Stimulated activated naive CD4-positive, alpha-beta T cell (primary cell): ENCODE data around the gene PSMD13.
"Not testable (repeated sequence)": the region's sequence is repeated elsewhere in the genome, so short reads cannot be mapped to it uniquely, and the experiment has no call there.

Source experiments
- DNase-seq, 6 experiments: peaks; one replicate each; lab custom pipeline; 2025; lab: John Stamatoyannopoulos, UW

The PSMD13 gene

DNA sequence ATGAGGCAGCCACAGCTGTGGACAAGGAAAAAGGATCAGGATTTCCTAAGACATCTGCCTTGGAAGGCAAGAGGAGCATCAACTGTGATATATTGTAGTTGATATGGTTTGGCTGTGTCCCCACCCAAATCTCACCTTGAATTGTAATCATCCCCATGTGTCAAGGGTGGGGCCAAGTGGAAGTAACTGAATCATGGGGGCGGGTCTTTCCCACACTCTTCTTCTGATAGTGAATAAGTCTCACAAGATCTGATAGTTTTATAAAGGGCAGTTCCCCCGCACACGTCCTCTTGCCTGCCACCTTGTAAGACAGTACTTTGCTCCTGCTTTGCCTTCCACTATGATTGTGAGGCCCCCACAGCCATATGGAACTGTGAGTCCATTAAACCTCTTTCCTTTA is 19.1 kb upstream of the PSMD13 start:
- no peak for DNase-seq

DNA sequence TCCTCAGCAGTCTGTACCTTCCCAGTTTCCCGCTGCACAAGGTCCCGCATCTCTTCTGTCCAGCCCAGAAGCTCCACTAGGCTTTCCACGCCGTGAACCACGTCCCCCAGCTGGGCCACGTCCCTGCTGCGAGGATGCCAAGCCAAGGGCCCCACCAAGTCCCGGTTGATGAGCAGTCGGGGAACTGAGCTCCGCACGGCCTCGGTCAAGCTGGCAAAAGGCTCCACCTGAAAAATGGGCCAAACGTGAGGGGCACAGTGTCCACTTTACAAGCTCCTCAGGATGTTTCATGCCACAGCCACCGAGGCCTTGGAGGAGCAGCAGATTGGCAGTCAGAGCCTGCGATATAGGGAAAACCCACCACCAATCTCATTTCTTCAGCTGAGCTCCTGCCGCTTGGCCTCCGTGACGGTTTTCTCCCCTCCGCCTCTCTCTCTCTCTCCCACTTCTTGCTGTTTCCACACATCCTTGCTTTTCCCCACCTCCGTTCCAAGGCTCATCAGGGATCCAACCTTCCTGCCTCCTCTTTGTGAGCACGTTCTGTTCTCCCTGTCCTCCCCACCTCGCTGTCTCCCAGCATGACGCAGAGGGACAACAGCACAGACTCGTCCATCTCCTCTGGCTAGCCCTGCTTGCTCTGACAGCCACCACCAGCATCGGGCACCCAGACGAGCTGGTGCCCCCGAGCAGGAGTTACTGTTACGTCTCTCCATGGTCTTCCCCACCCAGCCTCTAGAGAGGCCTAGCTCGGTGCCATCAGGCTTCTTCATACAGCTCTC is 17.8 kb upstream of the PSMD13 start:
- no peak for DNase-seq

DNA sequence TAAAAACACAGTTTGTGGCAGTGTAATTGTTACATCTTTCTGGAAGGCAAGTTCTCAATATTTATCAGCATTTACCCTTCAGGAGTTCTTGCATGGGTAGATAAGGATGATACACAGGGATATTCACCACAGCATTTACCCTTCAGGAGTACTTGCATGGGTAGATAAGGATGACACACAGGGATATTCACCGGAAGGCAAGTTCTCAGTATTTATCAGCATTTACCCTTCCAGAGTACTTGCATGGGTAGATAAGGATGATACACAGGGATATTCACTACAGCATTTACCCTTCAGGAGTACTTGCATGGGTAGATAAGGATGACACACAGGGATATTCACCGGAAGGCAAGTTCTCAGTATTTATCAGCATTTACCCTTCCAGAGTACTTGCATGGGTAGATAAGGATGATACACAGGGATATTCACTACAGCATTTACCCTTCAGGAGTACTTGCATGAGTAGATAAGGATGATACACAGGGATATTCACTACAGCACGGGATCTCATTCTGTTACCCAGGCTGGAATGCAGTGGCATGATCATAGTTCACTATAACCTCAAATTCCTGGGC is 16.0 kb upstream of the PSMD13 start:
- DNase-seq, result not testable (repeated sequence)

DNA sequence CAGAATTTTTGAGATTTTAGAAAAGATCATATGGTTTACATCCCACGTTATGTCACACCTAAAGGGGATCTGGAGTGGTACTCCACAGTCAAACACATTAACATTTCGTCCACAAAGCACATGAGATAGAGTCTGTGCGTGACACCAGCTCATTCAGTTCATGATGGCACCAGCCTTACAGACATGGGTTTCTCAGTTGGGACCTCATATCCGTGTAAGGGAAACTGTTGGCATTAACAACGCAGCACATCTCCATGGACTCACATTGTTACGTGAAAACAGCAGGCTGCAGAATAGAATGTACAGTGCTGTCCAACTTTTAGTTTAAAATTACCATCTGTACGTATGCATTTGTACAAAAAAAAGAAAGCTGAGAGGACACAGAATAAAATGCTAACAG is 15.2 kb upstream of the PSMD13 start:
- no peak for DNase-seq

DNA sequence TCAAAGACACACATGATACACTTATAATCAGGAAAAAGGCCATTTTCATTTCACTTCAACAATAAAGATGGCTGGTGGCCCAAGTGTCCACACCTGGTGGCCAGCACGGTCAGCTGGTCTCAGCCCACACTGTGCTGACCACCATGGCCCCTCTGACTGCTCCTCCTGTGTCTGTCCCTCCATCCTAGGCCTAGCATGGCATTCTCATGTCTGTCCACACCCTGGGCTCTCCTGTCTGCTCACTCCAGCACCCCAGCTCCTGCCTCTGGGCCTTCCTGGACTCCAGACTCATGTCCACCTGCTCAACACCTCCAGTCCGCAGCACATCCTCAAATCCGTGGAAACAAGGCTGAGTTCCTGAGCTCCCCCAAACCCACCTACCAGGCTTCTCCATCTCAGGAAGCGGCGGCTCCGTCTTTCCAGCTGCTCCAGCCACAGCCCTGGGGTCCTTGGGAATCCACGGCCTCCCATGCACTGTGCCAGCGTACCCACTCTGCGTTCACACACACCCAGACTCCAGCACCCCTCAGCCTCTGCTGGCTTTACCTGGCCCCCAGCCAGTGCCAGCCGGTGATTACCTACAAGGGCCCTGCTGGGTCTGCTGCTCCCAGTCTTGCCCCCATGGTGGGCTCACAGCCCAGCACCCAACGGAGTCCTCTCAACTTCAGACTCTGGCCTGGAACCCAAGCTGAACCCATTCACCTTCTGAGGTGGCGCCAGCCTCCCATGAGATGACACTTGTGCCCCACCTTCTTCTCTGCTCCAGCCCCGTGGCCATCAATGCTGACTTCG is 14.6 kb upstream of the PSMD13 start:
- no peak for DNase-seq

DNA sequence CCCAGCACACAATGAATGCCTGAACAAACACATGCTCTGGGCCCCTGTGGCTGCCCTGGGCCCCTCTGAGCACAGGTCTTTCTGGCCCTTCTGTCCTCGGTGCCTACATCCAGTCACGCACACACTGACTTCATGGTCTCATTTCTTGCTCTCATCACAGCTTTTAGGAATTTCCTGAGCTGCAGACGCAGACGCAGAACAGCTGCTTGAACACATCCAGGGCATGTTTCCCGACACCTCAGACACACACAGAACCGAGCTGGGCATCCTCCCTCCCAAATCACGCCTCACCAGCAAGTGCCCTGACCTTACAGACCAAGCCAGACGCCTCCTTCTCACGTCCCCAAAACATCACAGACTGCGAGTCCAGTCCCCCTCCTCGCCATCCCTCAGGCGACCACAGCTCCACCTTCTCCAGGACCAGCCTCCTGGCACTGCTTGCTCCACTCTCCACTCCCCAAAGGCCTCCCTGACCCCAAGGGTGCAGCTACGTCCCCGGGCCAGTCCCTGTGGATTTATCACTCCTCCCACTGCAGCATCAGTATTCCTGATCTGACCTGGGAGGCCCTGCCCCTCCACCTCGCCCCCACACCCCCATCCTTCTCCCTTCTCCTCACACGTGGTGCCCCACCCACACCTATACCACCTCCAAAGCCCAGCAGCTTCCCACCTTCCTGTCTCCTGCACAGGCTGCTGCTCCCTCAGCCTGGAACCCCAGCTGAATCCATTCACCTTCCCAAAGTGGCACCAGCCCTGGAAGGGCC is 13.6 kb upstream of the PSMD13 start:
- DNase-seq, result no peak

DNA sequence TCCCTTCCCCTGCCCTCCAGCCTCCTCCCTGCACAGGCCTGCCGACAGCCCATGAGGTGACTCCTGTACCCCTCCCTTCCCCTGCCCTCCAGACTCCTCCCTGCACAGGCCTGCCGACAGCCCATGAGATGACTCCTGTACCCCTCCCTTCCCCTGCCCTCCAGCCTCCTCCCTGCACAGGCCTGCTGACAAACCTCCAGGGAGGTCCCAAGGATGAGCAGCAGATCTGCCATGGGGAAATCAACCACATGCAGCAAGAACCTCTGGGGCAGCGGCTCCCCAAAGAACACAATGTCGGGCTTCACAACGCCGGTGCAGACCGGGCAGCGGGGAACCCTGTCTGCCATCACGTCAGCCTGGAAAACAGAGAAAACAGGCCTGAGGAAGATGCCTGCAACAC is 12.9 kb upstream of the PSMD13 start:
- no peak for DNase-seq

DNA sequence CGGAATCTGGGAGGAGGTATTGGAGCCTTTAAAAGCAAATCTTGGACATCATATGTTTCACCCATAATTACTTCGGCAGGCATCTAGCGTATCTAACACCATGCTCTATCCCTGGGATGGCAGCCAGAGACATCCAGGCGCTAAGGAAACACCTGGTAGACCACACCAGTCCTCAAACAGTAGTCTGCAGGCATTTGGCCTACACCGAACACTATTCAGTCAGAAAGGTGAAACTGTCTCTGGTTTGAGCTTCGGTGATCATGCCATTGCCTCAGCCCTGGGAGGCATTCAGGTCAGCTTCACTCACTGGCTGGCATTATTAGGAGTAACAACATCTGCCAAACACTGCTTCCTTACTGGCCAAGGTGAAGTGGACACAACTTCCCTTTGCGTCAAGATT is 12.4 kb upstream of the PSMD13 start:
- DNase-seq, result no peak

DNA sequence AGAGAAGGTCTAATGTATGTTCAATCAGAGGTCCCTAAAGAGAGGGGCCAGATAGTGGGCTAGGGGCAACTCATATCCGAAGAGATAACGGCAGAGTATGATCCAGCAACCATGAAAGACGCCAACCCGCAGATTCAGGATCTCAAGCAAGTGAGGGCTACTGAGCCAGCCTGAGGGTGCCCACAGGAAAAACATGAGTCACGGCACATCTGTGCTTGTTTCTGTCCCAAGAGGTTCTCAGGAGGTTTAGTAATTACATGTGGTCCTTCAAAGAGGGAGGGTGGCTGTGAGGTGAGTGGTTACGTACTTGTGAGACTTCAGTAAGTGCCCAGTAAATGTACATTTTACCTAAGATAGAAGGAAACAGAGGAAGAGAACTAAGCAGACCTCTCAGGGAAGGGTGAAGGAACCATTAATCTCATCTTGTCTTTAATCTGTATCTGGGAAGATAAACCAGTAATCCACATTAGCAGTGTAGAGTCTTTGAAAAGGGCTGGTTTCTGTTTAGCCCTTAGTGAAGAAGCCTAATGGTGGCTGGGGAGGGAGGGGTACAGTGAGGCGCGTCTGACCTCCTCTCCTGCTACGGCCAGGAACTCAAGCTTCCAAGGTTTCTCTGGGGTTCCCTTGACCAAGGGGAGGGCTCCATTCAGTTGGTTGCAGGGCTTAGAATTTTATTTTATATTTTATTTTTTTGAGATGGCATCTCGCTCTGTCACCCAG is 10.9 kb upstream of the PSMD13 start:
- DNase-seq, result no peak

DNA sequence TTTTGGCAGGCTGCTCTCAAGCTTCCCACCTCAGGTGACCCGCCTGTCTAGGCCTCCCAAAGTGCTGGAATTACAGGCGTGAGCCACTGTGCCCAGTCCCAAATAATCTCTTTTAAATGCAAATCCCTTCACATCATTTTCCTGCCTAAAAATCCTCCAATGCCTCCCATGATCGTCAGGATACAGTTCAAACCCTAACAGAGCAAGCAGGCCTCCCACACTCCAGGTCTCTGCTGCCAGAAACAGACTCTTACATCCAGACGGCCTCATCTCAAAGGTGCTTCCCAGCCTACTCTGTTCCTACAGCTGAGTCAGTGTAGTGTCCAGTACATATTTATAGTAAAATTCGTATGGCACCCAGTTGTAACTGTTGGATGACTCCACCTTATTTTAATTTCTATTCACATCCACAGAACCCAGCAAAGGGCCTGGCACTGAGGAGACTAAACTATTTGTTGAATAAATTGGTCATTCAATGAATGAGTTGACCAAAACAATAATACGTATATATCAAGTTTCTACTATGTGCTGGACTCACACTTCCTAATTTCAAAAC is 8.9 kb upstream of the PSMD13 start:
- no peak for DNase-seq

DNA sequence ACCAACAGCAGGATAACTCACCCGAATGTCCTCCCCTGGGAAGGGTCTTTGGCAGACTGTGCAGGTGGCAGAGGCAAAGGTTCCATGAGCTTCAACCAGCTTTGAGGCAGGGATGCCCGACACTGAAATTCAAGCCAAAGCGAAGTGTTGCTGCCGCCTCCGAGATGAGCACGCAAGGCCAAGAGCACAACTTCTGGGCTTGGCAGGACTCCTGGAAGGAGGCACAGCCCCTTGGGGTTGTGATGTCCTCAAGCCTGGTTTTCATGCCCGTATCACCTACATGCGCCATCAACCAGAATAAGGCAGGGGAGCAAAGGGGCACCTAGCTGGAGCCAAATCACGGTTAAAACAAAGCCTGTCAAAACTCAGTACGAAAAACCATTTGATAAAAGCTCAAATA is 6.3 kb upstream of the PSMD13 start:
- no peak for DNase-seq

DNA sequence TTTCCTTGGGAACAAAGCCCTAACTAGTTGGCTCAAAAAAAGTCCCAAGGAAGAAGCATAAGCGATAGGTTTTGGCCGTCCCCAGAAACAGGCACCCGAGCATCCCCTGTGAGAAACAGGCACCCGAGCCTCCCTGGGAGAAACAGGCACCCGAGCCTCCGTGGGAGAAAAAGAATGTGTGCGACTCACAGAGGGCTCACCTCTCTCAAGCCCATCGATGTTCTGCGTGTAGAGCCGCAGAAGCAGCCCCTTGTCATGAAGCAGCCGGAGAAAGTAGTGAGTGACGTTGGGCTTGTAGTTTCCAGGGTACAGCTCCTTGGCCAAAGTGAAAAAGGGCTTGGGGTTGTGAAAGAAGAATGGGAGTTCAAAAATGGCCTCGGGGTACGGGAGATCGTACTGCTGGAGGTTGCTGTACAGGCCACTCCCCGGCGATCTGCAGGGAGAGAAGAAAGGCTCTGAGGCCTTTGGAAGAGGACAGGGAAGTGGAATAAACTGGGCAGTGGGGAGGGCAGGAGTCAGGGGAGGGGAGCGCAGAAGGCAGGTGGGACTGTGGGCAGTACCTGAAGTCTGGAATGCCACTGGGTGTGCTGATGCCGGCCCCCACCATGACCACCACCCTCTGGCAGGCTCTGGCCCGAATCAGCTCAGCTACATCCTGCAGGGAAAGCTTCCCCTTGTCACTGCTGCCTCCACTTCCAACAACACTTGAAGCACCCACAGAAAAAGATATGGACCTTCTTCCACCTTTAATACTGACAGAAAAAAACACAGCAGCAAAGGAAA is 3.8 kb upstream of the PSMD13 start:
- DNase-seq, result no peak

DNA sequence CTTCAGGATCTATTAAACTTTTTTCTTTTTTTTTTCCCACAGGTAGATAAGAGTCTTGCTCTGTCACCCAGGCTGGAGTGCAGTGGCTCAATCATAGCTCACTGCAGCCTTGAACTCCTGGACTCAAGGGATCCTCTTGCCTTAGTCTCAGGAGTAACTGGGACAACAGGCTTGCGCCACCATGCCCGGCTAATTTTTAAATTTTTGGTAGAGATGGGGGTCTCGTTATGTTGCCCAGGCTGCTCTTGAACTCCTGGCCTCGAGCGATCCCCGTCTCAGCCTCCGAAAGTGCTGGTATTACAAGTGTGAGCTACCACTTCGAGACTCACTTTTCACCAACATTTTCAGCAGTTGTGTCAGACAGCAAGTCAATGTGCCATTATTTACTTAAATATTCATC is 1.6 kb upstream of the PSMD13 start:
- DNase-seq, result no peak

DNA sequence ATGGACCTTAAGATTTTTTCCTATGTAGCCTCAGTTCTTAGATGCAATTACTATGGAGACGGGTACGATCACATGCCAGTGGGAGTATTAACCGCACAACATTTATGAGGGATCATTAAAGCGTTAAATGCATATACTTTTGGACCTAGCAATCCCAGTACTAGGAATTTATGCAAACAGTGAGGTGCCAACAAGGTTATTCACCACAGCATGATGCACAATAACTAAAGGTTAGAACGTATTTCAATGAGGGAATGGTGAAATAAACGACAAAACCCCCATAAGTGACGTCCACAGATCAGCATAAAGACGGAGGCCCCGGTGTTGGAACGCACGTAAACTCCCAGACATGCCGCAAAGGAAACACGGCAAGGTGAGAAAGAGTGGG is 1.2 kb upstream of the PSMD13 start:
- DNase-seq, result peak in 1 of 6 experiments; percentile 61

DNA sequence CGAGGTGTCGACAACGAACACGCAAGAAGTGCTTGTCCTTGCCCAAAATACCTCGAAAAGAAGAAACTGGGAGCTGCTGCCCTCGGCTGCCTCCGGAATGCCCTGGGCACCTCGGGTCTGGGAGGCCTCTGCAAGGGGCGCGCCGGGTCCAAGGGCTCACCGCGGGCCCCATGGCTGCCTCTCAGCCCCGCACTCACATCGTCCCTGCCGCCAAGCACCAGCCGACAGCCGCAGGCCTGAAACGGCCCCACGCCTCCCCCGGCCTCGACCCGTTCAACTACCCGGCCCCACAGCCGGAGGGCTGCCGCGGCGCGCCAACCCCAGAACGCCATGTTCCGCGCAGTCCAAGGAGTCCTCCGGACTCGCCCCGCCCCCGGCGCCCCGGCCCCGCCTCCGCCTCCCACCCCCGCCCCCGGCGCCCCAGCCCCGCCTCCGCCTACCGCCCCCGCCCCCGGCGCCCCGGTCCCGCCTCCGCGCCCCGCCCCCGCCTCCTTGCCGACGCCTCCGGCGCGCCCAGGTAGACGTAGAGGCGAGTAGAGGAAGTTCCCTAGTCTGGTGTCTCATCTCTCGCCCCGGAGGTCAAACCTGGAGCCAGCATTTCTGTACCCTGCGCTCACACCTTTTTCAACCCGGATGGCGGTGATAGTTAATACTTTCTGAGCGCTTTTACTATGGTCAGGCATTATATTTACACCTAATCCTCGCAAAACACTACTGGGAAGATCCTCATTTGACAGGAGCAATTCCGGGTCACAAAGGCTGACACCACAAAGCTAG is 591 bp upstream of the PSMD13 start, which contains the start of gene SIRT3:
Gene SIRT3 (minus strand): TSS at position 346 of the 777 bp plus-strand sequence. CDS start 14 bp downstream, at position 332.
- peak; percentile 79 to 92 (median 87) for DNase-seq

DNA sequence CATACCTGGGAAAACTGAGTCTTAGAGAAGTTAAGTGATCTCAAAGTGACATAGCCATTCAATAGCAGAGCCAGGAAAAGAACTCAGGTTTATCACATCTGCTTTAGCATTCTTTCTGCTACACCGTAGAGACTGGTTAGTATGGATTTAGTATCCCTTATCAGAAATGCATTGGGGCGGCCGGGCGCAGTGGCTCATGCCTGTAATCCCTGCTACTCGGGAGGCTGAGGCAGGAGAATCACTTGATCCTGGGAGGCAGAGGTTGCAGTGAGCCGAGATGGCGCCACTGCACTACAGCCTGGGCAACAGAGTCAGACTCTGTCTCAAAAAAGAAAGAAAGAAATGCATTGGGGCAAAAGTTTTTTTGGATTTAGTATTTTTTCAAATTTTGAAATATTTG is 1.6 kb downstream of the PSMD13 start:
- DNase-seq, result not testable (repeated sequence)

DNA sequence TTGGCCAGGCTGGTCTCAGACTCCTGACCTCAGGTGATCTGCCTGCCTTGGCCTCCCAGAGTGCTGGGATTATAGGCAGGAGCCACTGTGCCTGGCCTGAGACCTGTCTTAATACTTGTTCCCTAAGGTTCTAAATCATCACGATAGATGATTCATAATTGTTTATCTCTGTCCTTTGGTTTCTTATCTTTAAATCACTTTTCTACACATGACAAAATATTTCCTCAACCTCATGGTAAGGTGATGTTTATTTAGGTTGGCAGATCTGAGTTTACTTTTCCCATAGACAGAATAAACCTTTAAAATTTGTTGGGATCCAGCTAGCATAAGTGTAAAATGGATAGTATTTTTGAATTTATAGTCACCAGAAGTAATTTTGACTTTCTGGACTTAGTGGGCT is 3.5 kb downstream of the PSMD13 start:
- no peak for DNase-seq

DNA sequence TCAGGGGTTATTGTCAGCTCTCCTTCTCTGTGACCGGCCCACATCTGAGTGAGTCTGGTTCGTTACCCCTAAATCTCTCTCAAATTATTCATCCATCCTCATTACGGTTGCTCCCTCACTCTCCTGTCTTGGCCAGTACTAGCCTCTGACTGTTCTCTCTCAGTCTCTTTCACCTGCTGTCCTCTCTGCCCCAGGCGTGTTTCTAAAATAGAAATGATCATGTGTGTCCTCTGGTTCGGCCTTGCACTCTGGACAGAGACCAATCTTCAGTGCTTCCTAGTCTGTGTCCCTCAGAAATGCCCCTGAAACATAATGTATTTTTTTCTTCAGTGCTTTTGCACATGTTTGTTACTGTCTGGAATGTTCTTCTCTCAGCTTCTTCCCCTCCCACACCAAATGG is 4.9 kb downstream of the PSMD13 start:
- DNase-seq, result no peak

DNA sequence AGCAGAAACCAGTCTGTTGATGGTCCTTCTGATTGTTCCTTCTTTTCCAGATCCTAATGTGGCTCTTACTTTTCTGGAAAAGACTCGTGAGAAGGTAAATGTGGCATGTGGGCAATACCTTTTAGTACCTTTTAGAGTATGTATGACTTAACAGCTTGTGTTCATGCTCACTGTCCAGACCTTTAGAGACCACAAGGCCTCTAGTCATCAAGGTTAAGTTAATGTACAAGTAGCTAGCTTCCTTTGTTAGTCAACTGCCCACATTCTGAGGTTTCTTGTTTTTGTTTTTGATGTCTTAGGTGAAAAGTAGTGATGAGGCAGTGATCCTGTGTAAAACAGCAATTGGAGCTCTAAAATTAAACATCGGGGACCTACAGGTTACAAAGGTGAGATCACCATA is 7.6 kb downstream of the PSMD13 start:
- no peak for DNase-seq

DNA sequence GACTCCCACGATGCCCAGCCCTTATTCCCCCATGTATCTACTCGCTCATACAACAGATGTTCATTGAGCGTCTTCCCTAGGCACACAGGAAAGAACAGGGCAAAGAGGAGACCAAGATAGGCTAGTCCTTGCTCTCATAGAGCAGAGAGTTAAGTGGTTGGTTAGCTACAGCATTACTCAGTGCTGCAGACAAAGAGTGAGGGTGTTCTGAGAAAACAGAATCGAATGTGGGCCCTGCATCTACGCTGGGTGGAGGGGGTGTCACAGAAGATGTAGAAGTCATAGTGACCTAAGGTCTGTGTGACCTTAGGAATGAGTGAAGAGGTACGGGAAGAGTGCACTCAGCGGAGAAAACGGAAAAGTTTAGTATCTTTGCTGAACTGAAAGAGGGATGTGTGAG is 12.3 kb downstream of the PSMD13 start:
- DNase-seq, result no peak
